Body of pancreas (tissue), 4 donors: ENCODE data around the gene CCDC158.

Source experiments
- CTCF ChIP-seq, 7 experiments: fragments of 450-650 bp in 4 of 7; fragments of 200-600 bp in 3 of 7; sonication (generic) in 3 of 7; IDR thresholded peaks; one replicate each; pipeline ENCODE4 v1.5.1; 2016 to 2019; ENCODE audit warnings: antibody characterized with exemption in 7 of 7
- POLR2A ChIP-seq, 3 donors: fragments of 450-650 bp; IDR thresholded peaks; one replicate each; pipeline ENCODE4 v1.6.1; 2016; ENCODE audit warnings: antibody characterized with exemption in 3 of 3, mild to moderate bottlenecking in 2 of 3

GRCh38 chr4:76309939-76310550, 110.9 kb downstream of the CCDC158 start:
- no peak for TF ChIP-seq CTCF (IDR thresholded peaks at IDR 0.05)
- TF ChIP-seq POLR2A (IDR thresholded peaks at IDR 0.05) = no peak
